ENCODE results near the gene SH3RF3.
A peak's percentile ranks its signal among the peaks of the same experiment; 100 is the strongest.

The SH3RF3 gene

DNA sequence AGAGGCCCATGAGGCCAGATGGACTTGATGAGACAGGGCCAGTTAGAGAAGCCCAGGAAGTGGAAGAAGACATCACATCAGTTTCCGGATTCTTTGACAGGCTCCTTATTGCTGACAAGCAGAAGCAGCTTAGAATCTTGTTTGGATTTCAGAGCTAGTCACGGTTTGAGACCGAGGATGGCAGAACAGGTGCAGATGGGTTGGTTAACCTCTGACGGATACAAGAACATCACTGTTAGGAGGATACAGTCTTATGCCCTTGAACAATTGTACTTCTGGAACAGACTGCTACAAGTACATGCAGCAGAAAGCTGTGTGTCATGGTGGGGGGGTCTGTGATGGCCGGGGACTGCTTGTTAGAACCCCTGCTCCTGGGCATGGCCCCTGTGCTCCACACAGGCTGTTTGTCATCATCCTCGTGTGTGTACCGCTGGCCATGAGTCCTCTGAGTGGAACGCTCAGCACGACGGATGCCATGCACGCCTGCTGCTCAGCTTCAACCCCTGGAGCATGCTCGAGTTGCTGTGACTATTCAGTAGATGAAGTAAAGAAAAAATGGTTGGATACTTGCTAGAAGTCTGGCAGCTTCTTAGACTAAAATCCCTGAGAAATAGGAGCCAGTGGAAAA is 217.7 kb downstream of the SH3RF3 start:
- peak overlapping the region in 9 of 11 experiments; percentile 10 to 82 (median 67); a peak in 17 of 22 replicates for H3K27ac ChIP-seq
- H3K4me1 ChIP-seq: peaks cover 72 to 100% (median 100%) of the 10 kb centered on the region in 10 experiments
- H3K4me2 ChIP-seq: peak overlapping the region; percentile 82 to 97 (median 93)
- H4K20me1 ChIP-seq: peaks cover 0 to 100% (median 100%) of the 10 kb centered on the region in 11 experiments; a peak in 19 of 22 replicates
- no peaks in the 10 kb centered on the region for H3K9me3 ChIP-seq (replicated peaks in 1 of 11)
- no peak for TF ChIP-seq Cebpa-rat (IDR thresholded peaks at IDR 0.05)
- H3K27me3 ChIP-seq: no peaks in the 10 kb centered on the region
- H3K9ac ChIP-seq: peak overlapping the region in 5 of 11 experiments; percentile 2 to 65 (median 19); a peak in 5 of 22 replicates
- no peak overlapping the region for H3K4me3 ChIP-seq
- H3K36me3 ChIP-seq: peaks cover 0 to 17% (median 0%) of the 10 kb centered on the region in 11 experiments; a peak in 1 of 22 replicates

DNA sequence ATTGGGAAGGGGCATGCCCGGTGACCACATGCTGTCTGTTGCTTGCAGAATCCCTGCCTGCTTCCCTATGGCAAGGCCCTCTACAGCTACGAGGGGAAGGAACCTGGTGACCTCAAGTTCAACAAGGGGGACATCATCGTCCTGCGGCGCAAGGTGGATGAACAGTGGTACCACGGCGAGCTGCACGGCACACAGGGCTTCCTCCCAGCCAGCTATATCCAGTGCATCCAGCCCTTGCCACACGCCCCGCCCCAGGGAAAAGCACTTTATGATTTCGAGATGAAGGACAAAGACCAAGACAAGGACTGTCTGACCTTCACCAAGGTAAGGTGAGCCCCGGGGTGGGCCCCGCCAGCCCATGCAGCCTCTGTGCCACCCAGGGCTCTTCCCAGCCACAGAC is 218.6 kb downstream of the SH3RF3 start:
- Histone ChIP-seq H3K27ac (peak overlapping the region in 9 of 11 experiments; percentile 28 to 82 (median 67); a peak in 18 of 22 replicates), H3K9ac (peak overlapping the region in 10 of 11 experiments; percentile 6 to 70 (median 56); a peak in 12 of 22 replicates), H3K4me1 (peaks cover 74 to 100% (median 100%) of the 10 kb centered on the region in 10 experiments), H3K4me3 (peak overlapping the region in 7 of 10 experiments; percentile 10 to 48 (median 35); a peak in 5 of 20 replicates), H3K36me3 (peaks cover 0 to 19% (median 2%) of the 10 kb centered on the region in 11 experiments; a peak in 6 of 22 replicates), H3K9me3 (replicated peaks in 1 of 11) (no peaks in the 10 kb centered on the region), H4K20me1 (peaks cover 0 to 100% (median 100%) of the 10 kb centered on the region in 11 experiments; a peak in 19 of 22 replicates), H3K4me2 (peak overlapping the region; percentile 82 to 97 (median 93)), H3K27me3 (no peaks in the 10 kb centered on the region)
- no peak for TF ChIP-seq Cebpa-rat (IDR thresholded peaks at IDR 0.05)

DNA sequence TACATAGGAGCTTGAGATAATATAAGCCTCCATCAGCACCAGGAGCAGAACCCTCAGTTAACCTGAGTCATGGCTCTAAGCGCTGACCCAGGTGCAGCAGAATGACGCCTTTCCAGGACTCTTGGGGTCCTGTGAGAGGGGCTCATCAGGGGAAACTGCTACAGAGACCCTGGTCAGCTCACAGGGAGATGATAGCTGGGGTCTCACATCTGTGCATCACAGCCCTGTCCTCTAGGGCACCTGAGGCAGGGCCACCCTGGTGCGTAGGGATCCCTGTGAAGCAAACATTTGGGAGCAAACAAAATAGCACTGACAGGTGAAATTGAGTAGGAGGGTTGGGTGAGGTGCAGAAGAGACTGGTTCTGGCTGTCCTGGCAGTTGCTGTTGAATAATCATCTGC is 219.2 kb downstream of the SH3RF3 start:
- Histone ChIP-seq H3K4me3 (peak overlapping the region in 7 of 10 experiments; percentile 10 to 48 (median 35); a peak in 11 of 20 replicates), H3K36me3 (peaks cover 0 to 24% (median 6%) of the 10 kb centered on the region in 11 experiments; a peak in 13 of 22 replicates), H3K9me3 (replicated peaks in 1 of 11) (no peaks in the 10 kb centered on the region), H3K4me2 (peak overlapping the region; percentile 82 to 97 (median 93)), H3K9ac (peak overlapping the region in 10 of 11 experiments; percentile 6 to 70 (median 56); a peak in 17 of 22 replicates), H3K27me3 (no peaks in the 10 kb centered on the region), H3K27ac (peak overlapping the region in 9 of 11 experiments; percentile 28 to 82 (median 67); a peak in 18 of 22 replicates), H4K20me1 (peaks cover 0 to 100% (median 100%) of the 10 kb centered on the region in 11 experiments; a peak in 19 of 22 replicates), H3K4me1 (peaks cover 70 to 100% (median 100%) of the 10 kb centered on the region in 10 experiments)
- no peak for TF ChIP-seq Cebpa-rat (IDR thresholded peaks at IDR 0.05)

DNA sequence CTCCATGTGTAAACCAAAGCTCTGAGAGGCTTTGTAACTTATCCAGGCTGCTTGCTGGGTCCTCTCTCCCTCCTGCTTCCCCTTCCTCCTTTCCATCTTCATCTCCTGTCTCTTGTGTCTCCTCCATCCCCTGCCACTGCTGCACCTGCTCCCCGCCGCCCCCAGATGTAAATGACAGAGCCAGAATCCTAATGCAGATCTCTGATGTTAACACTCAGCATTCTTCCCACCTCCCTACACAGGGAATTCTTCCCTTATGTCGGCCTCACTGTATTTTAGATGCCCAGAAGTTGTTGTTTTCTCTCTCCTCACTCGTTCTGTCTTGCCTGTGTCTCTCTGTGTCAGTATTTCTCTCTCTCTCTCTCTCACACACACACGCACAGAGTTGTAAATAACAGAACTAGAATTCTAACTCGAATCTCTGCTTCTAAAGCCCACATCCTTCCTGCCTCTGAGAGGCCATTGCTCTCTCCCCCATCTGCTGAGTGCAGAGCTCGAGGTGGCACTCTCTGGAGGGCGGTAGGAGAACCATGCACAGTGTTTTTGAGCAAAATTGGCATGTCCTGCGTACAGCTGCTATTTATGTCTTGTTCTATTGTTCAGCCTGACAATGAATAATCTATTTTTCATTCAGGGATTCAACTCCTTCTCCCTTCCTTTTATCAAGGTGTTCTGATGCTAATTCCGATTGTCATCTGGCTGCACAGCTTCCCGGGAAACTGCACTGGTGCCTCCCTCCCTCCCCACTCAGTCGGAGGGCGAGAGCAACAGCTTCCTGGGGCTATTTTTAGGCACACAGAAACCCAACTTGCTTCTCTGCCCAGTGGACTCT is 219.9 kb downstream of the SH3RF3 start:
- TF ChIP-seq Cebpa-rat (IDR thresholded peaks at IDR 0.05): no peak
- Histone ChIP-seq H3K27ac (peak overlapping the region in 10 of 11 experiments; percentile 7 to 82 (median 66); a peak in 19 of 22 replicates), H3K4me2 (peak overlapping the region; percentile 82 to 97 (median 93)), H3K36me3 (peaks cover 0 to 30% (median 13%) of the 10 kb centered on the region in 11 experiments; a peak in 15 of 22 replicates), H3K4me3 (peak overlapping the region in 8 of 10 experiments; percentile 9 to 48 (median 32); a peak in 12 of 20 replicates), H3K4me1 (peaks cover 70 to 98% (median 95%) of the 10 kb centered on the region in 10 experiments), H3K9me3 (replicated peaks in 1 of 11) (peaks cover 0 to 3% (median 0%) of the 10 kb centered on the region in 11 experiments; a peak in 2 of 22 replicates), H4K20me1 (peaks cover 0 to 100% (median 100%) of the 10 kb centered on the region in 11 experiments; a peak in 19 of 22 replicates), H3K27me3 (no peaks in the 10 kb centered on the region), H3K9ac (peak overlapping the region in 9 of 11 experiments; percentile 13 to 70 (median 58); a peak in 17 of 22 replicates)

DNA sequence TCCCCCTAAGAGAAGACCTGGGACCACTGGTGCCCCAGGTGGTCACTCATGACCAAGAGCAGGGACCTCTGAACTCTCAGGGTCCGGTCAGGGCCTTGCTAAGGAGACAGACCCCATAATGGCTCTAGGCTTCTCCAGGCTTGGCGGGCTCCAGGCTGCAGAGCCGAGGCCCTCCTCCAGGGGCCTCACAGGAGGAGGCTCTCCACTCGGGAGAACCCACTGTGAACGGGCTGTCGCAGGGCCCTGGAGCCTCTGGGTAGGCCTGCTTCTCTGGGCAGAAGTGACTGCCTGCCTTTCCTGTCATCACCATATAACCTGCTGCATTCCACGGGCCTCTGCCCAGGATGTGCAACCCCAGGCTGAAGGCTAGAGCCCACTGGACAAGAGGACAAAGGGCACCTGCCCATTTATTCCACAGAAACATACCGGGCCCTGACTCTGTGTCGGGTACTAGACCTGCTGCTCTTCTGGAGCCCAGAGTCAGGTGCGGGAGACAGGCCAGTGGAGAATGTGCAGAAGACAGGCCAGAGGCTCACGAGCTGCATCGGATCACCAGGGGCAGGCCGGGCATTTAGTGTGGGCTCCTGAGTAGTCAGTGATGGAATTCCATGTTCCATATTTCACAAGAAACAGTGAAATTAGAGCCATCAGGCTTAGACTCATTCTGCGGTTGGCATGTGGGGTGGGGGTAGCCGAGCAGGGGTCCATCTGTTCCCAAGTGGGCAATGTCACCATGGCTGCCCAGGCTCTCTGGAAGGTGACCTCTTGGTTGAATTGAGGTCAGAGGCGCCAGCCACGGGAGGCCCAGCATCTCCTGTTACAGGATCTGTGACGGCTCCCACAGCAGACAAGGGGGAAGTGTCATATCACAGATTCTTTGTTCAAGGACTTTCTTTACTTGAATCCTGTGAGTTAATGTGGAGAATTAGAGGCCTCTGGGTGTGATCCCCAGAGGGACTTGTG is 220.8 kb downstream of the SH3RF3 start:
- H3K4me3 ChIP-seq: peak overlapping the region in 8 of 10 experiments; percentile 9 to 48 (median 32); a peak in 9 of 20 replicates
- H4K20me1 ChIP-seq: peaks cover 0 to 100% (median 99%) of the 10 kb centered on the region in 11 experiments; a peak in 19 of 22 replicates
- H3K9me3 ChIP-seq (replicated peaks in 1 of 11): peaks cover 0 to 11% (median 5%) of the 10 kb centered on the region in 11 experiments; a peak in 6 of 22 replicates
- peak overlapping the region in 10 of 11 experiments; percentile 7 to 82 (median 66); a peak in 19 of 22 replicates for H3K27ac ChIP-seq
- no peak for TF ChIP-seq Cebpa-rat (IDR thresholded peaks at IDR 0.05)
- peak overlapping the region in 10 of 11 experiments; percentile 5 to 70 (median 56); a peak in 17 of 22 replicates for H3K9ac ChIP-seq
- peak overlapping the region; percentile 82 to 97 (median 93) for H3K4me2 ChIP-seq
- H3K27me3 ChIP-seq: no peaks in the 10 kb centered on the region
- H3K36me3 ChIP-seq: peaks cover 0 to 39% (median 21%) of the 10 kb centered on the region in 11 experiments; a peak in 17 of 22 replicates
- peaks cover 70 to 98% (median 87%) of the 10 kb centered on the region in 10 experiments for H3K4me1 ChIP-seq

DNA sequence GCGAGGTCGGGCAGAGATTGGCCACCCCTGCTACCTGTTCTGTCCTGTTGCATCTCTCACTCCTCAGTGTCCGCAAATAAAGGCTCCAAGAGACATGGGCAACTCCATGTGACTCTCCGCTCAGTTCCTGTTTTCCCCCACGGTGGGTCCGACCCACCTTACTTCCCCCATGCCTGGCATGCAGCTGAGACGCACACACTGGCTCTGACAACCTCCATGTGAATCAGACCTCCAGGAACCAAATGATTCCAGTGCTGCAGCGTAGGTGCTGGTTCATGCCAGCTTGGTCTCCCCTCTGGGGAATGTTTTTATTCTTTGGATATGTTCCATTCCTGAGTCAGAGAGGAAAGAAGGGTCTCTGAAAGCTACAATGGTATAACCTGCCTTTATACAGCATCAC is 221.5 kb downstream of the SH3RF3 start:
- Histone ChIP-seq H3K4me1 (peaks cover 70 to 94% (median 80%) of the 10 kb centered on the region in 10 experiments), H3K4me2 (peak overlapping the region; percentile 82 to 97 (median 93)), H3K4me3 (no peak overlapping the region; a peak in 1 of 20 replicates), H3K27me3 (no peaks in the 10 kb centered on the region), H3K9me3 (replicated peaks in 1 of 11) (peaks cover 0 to 19% (median 6%) of the 10 kb centered on the region in 11 experiments; a peak in 6 of 22 replicates), H3K9ac (peak overlapping the region in 8 of 11 experiments; percentile 5 to 70 (median 60); a peak in 13 of 22 replicates), H4K20me1 (peaks cover 0 to 100% (median 96%) of the 10 kb centered on the region in 11 experiments; a peak in 19 of 22 replicates), H3K36me3 (peaks cover 0 to 47% (median 28%) of the 10 kb centered on the region in 11 experiments; a peak in 19 of 22 replicates), H3K27ac (peak overlapping the region in 9 of 11 experiments; percentile 6 to 82 (median 67); a peak in 17 of 22 replicates)
- no peak for TF ChIP-seq Cebpa-rat (IDR thresholded peaks at IDR 0.05)

DNA sequence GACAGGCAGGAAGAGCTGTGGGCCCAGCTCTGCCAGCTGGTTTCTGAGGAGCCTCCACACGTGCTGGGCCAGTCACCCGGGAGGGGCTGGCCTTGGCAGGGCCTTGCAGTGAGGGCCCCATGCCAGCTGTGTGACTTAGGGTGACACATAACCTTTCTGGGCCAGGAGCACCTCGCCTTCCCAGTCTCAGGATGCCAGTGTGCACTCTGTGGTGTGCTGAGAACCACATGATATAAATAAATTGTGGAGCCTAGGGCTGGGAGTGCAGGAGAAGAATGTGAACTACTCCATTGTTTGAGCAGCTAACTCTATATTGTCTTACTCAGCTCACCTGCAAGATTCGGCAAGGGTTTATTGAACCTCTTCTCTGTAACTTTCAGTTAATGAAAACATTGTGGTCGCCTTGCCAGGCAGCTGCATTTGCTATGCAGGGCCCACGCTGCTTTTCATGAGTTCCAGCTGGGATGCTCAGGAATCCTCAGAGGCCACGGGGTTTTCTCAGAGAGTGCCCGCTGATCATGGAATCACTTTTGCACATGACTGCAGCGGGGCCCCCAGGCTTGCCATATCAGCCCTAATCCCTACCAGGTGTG is 222.3 kb downstream of the SH3RF3 start:
- peaks cover 0 to 100% (median 93%) of the 10 kb centered on the region in 11 experiments; a peak in 19 of 22 replicates for H4K20me1 ChIP-seq
- peak overlapping the region; percentile 82 to 97 (median 93) for H3K4me2 ChIP-seq
- H3K27ac ChIP-seq: peak overlapping the region in 6 of 11 experiments; percentile 62 to 82 (median 72); a peak in 9 of 22 replicates
- no peaks in the 10 kb centered on the region for H3K27me3 ChIP-seq
- H3K9me3 ChIP-seq (replicated peaks in 1 of 11): peaks cover 0 to 25% (median 6%) of the 10 kb centered on the region in 11 experiments; a peak in 11 of 22 replicates
- H3K4me3 ChIP-seq: no peak overlapping the region
- peaks cover 0 to 54% (median 33%) of the 10 kb centered on the region in 11 experiments; a peak in 20 of 22 replicates for H3K36me3 ChIP-seq
- H3K9ac ChIP-seq: peak overlapping the region in 7 of 11 experiments; percentile 8 to 70 (median 47); a peak in 9 of 22 replicates
- H3K4me1 ChIP-seq: peaks cover 65 to 87% (median 72%) of the 10 kb centered on the region in 10 experiments
- TF ChIP-seq Cebpa-rat (IDR thresholded peaks at IDR 0.05): no peak

All from BLaER1 treated with 17β-estradiol and CSF1 and Interleukin-3, amounts not matched to agents 10 nM and 100 nM (cell line).